ENCODE measurements around the gene ZNF670.
A peak's percentile ranks its signal among the peaks of the same experiment; 100 is the strongest.

The ZNF670 gene

DNA sequence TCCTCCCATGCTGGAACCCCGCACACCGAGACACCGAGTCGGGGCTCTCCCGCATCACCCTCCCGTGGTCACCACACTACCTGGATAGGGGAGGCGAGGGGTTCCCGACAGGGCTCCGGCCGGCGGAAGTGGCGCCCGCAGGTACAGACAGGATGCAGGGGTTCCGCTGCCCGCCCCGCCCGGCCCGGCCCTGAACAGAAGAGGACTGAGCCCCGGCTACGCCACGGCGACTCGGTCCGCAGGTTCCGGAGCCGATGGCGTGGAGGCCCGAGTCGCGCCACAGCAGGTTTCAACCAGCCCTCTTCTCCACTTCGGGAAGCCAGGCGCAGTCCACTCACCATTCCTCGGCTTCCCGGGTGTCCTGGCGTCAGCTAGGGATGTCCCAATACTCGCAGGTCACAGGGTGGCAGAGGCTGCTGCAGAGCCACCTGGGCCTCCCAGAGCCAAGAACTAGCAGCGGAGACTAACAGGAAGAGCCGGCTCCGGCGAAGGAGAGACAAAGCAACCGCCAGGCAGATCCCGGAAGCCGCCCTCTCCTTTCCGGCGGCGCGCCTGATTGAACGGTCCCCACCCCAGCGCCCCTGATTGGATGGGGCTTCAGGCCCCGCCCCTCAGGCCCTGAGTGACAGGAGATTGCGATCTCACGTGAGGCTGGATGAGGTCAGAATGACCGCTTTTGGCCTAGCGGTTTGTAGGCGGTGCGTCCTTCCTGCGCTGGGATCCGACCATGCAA lies 25.4 kb upstream of the ZNF670 start, which contains the start of gene ZNF669:
TSS of gene ZNF669 (minus strand) at position 498 of the 733 bp plus-strand sequence. CDS start at position 341, 157 bp downstream.
- DNase-seq (ENCODE audit: low read depth in 2 of 2) = peak; percentile 86 to 87

- no peak for DNase-seq (ENCODE audit: low read depth in 2 of 2)
Measured at GRCh38 chr1:247102381-247102780, 23.8 kb upstream of the ZNF670 start.

GRCh38 chr1:247100676-247101279 lies 22.2 kb upstream of the ZNF670 start:
- no peak for DNase-seq (ENCODE audit: low read depth in 2 of 2)

- DNase-seq (ENCODE audit: low read depth in 2 of 2) = no peak
Measured at GRCh38 chr1:247096958-247097357, 18.3 kb upstream of the ZNF670 start.

GRCh38 chr1:247096544-247096943 lies 17.9 kb upstream of the ZNF670 start:
- no peak for DNase-seq (ENCODE audit: low read depth in 2 of 2)

DNA sequence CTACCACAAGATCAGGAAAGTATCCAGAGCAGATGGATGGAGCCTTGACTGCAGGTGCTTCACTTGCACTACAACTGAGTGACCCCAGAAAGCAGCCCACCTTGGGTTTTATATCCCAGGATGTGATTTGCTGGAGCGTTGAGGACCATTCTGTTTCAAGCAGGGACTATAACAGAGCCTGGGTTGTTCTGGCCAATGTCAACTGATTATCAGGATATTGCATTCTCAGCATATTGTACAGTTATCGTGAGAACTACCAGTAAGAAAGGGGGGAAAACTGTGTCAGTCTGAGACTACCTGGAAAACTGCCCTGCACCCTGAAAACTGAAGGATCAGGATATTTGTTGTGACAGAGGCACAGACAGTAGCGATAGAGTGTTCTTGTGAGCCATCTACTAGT lies 17.5 kb upstream of the ZNF670 start:
- no peak for DNase-seq (ENCODE audit: low read depth in 2 of 2)

GRCh38 chr1:247090455-247090854 lies 11.8 kb upstream of the ZNF670 start:
- DNase-seq (ENCODE audit: low read depth in 2 of 2) = no peak

DNA sequence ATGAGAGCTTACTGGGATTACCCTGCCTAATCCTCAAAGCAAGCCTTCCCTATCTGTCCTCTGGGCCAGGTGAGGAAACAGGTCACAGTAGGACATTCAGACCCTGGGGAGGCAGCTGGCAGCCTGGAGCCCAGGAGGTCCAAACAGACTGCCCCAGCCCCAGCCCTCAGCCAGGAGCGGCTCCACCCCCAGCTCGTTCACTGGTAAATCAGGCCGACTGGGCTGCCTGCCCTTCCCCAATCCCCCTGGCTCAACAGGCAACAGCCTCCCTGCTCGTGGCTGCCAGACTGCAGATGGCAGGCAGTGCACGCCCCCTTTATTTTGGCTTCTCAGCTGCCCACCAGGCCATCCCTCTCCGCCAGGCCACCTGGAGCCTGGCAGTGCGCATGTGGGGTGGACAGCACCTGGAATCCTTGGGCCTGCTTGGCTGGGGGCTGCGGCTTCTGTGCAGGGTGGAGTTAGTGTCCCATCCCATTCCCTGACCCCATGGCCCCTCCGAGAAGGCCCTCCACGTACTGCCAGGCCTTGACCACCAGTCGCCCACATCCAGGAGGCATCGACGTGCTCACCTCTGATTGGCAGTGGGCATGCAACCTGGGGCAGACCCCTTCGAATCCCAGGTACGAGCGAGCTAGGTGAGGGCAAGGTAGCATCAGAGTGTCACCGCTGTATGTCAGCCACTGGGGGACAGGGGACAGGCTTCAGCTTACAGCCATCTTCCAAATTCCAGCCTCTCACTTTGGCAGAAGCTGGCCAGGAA lies 11.2 kb upstream of the ZNF670 start:
- no peak for DNase-seq (ENCODE audit: low read depth in 2 of 2)

DNA sequence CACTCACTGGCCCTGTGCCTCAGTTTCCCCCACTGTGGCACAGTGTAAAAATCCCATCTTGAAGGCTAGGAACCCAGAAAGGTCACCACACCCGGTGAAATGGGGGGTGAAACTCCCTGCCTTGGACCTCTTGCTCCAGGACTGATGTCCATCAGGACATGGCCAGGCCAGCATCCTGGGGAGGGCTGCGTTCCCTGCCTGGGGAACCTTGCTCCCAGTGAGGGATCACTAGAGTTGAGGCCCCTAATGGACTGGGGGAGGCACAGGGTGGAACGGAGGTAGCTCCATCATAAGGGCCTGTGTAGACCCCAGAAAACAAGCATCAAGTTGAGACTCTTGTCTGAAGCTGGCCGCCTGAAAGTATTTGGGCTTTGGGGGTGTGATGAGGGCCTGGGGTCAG lies 10.4 kb upstream of the ZNF670 start:
- no peak for DNase-seq (ENCODE audit: low read depth in 2 of 2)

DNA sequence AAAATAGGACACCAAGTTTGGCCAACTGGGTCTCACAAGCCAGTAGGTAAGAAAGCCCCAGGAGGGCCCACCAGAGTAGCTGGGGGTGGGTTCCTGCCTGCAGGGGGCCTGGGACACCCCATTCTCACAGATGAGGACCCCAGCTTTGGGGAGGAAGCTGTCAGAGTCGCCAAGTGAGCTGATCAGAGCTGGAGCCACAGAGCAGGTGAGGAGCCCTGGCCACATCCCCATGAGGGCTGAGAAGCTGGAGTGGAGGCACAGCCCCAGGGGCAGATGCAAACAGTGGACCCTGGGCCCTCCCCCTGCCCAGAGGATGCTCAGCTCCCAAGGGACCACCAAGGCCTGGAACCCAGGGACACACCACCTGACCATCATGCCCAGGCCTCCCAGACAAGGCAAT lies 8.6 kb upstream of the ZNF670 start:
- no peak for DNase-seq (ENCODE audit: low read depth in 2 of 2)

- DNase-seq (ENCODE audit: low read depth in 2 of 2) = no peak
Measured at GRCh38 chr1:247085310-247085709, 6.7 kb upstream of the ZNF670 start.

- DNase-seq (ENCODE audit: low read depth in 2 of 2) = no peak
Measured at GRCh38 chr1:247084771-247085170, 6.2 kb upstream of the ZNF670 start.

GRCh38 chr1:247079141-247079874 lies 697 bp upstream of the ZNF670 start:
- no peak for DNase-seq (ENCODE audit: low read depth in 2 of 2)

DNA sequence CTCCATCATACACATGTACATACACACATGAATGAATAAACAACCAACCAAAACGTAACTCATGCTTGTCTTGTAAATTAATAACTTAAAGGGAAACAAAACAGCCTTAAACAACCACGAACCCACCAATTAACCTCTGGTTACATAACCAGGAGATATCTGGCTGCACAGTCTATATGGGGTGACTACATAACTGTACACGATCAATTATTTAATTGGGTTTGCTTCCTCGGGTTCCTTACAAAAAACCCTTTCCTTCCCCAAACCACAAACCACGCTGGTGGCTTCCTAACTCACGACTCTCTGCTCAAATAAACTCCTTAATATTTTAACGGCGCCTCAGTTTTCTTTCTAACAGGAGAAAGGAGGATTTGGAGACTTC lies 744 bp downstream of the ZNF670 start:
- DNase-seq (ENCODE audit: low read depth in 2 of 2) = no peak

GRCh38 chr1:247077213-247077612 lies 1.4 kb downstream of the ZNF670 start:
- no peak for DNase-seq (ENCODE audit: low read depth in 2 of 2)

DNA sequence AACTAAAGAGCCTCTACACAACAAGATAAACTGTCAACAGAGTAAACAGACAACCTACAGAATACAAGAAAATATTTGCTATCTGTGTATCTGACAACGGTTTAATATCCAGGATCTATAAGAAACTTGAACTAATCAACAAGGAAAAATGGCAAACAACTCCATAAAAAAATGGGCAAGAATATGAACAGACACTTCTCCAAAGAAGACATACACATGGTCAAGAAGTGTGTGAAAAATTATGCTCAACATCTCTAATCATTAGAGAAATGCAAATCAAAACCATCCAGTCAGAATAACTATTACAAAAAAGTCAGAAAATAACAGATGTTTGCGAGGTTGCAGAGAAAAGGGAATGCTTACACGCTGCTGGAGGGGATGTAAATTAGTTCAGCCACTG lies 8.0 kb downstream of the ZNF670 start:
- DNase-seq (ENCODE audit: low read depth in 2 of 2) = no peak

DNA sequence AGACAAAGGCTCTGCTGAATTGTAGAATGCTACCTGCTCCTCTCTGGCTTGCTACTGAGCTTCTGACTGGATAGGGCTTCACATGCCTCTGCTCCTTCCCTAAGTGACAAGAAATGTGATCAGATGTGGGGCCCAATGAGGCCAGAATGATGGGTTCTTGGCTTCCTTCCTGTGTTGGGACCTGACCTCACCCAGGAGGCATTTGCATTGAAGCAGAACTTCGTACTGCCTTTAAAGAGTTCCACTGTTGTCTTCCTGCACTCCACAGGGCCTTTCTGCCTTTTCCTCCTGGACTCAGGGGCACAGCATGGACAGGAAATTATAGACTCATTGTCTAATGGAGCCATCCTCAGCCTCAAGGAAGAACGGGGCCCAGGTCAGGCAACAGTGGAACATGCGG lies 14.3 kb downstream of the ZNF670 start:
- no peak for DNase-seq (ENCODE audit: low read depth in 2 of 2)

GRCh38 chr1:247060771-247061170 lies 17.8 kb downstream of the ZNF670 start:
- no peak for DNase-seq (ENCODE audit: low read depth in 2 of 2)

GRCh38 chr1:247056071-247056470 lies 22.5 kb downstream of the ZNF670 start:
- DNase-seq (ENCODE audit: low read depth in 2 of 2) = no peak

DNA sequence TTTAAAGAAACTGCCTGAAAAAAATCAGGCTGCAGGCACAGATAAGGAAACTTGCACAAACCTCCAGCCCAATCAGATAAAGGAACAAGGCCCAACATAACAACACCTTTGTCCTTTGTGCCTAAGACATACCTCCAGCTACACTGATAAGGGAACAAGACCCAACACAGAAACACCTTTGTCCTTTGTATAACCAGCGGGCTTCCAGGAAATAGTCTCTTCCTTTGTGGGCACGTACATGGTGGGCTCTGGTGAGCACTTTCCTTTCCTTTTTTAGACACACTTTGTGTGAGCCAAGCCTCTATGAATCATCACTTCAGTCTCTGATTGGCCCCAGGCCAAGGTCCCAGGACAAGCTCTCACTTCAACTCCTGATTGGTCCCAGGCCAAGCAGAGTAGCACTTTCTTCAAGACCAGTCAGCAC lies 23.6 kb downstream of the ZNF670 start:
- DNase-seq (ENCODE audit: low read depth in 2 of 2) = no peak

- DNase-seq (ENCODE audit: low read depth in 2 of 2) = no peak
Measured at GRCh38 chr1:247047702-247048101, 30.9 kb downstream of the ZNF670 start.

DNA sequence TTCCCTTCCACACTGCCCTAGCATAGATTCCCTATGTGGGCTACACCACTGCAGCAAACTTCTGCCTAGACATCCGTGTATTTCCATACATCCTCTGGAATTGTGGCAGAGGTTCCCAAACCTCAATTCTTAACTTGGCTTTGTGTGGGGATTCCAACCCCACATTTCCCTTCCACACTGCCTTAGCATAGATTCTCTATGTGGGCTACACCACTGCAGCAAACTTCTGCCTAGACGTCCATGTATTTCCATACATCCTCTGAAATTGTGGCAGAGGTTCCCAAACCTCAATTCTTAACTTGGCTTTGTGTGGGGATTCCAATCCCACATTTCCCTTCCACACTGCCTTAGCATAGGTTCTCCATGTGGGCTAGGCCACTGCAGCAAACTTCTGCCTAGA lies 31.4 kb downstream of the ZNF670 start:
- no peak for DNase-seq (ENCODE audit: low read depth in 2 of 2)

Measured in fibroblast of skin of left quadriceps (primary cell).